Activated T-cell treated with anti-CD3 and anti-CD28 coated beads for 24 hours (primary cell): Measurements from ENCODE around the gene RHBDF1.

Experiments used
- DNase-seq: peaks from one replicate; pipeline ENCODE4 v3.0.0-alpha.2; 2020; ENCODE audit warnings: low read depth

RHBDF1 gene, protein sequence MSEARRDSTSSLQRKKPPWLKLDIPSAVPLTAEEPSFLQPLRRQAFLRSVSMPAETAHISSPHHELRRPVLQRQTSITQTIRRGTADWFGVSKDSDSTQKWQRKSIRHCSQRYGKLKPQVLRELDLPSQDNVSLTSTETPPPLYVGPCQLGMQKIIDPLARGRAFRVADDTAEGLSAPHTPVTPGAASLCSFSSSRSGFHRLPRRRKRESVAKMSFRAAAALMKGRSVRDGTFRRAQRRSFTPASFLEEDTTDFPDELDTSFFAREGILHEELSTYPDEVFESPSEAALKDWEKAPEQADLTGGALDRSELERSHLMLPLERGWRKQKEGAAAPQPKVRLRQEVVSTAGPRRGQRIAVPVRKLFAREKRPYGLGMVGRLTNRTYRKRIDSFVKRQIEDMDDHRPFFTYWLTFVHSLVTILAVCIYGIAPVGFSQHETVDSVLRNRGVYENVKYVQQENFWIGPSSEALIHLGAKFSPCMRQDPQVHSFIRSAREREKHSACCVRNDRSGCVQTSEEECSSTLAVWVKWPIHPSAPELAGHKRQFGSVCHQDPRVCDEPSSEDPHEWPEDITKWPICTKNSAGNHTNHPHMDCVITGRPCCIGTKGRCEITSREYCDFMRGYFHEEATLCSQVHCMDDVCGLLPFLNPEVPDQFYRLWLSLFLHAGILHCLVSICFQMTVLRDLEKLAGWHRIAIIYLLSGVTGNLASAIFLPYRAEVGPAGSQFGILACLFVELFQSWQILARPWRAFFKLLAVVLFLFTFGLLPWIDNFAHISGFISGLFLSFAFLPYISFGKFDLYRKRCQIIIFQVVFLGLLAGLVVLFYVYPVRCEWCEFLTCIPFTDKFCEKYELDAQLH

DNA sequence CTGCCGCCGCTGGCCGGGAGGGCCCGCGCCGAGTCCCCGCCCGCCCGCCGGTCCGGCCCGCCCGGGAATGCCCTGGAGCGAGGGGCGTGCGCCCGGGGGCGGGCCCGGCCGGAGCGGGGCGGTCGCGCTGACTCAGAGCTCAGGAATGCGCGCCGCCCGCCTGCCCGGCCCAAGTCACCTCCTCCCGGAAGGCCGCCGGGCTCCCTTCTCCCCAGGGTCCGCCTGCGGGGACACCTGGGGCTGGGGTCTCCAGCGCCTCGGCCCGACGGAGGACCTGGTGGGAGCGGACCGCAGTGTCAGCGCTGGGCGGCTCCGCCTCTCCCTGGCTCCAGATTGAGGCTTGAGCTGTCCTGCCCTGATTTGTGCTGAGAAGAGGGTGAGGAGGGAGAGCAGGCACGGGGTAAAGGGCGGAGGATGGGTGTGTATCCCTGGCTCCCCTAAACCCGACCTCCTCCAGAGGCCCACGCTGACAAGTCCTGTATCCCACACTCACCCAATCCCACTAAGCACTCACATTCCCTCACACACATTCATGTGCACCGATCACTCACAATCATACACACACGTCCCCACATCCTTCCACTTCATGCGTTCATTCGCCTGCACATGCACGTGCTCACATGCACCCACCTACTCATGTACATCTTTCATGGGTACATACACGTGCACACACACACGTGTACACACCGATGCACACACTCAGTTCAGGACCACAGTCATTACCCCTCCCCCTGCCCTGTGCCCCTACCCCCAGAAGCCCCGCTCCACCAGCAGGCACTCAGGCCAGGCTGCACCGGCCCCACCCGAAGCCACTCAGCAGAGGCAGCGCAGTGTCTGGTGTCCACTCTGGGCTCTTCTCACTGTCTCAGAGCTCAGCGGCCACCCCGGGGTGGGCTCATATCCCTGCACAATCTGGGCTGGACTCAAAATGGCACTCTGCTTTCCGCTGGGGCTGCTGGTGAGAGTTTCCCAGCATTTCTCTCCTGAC lies at the start of gene RHBDF1:
Gene RHBDF1, minus strand, starts transcription at position 71 of the 988 bp plus-strand sequence. CDS start 7,616 bp downstream, outside the sequence.
- DNase-seq = no peak

DNA sequence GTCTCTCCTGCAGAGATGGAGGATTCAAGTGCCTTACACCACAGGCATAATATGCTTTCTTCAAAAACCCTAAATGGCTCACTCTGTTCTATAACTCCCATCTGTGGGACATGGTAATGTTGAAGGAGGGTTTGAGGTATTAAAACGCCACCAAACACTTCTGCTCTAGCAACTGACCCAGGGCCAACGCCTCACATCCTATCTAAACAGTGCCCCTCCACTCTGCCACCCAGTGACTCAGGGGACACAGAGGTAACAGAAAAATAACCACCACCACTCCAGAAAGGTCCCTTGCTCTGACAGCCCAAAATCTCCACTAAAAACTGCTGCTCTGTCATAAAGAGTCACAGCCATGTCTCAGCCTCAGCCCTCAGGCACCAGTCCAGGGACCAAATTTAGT lies 48.3 kb upstream of the RHBDF1 start:
- DNase-seq = no peak

DNA sequence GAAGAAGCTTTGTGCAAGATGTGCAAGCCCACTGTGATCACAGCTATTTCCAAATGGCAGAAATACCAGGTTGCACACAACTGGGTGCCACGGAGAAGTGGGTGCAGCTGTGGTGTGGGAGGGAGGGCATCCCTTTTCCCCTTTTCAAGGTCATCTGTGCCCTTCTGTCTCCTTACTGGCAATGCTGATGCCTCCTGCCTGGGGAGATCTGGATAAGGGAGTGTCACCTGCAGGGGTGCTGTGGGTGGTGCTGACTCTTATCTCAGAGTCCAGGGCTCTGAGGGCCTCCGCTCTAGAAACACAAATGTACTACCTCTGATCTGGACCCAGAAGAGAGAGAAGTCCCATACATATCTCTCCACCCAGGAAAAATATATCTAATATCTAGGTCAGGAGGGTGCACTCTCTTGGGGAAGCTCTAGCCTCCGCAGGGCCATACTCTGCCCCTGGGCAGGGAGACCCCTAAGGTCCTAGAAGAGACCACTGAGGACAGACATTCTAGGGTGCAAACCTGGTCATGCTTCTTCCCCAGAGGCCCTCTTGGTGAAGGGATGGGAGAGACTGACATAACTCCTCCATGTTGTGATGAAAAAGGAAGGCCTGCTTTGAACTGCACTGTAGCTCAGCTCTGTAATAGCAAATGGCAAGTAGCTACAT lies 47.5 kb upstream of the RHBDF1 start:
- no peak for DNase-seq

DNA sequence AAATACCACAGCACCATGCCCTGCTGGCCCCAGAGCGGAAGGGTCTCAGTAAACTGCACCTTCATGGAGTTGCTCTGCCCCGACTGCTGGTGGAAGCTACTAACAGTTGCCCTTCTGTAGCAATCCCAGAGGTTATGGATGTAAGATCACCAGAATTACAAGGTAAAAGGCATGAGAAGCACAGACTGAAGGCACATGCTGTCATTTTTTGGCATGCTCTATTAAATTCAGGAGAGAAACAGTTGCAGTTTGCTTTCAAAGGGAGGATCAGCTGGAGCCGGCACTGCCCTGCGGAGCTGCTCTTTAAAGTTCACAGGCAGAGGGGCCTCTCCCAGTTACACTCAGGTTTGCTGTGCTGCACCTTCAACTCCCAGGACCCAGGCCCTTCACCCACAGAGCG lies 46.9 kb upstream of the RHBDF1 start:
- no peak for DNase-seq

DNA sequence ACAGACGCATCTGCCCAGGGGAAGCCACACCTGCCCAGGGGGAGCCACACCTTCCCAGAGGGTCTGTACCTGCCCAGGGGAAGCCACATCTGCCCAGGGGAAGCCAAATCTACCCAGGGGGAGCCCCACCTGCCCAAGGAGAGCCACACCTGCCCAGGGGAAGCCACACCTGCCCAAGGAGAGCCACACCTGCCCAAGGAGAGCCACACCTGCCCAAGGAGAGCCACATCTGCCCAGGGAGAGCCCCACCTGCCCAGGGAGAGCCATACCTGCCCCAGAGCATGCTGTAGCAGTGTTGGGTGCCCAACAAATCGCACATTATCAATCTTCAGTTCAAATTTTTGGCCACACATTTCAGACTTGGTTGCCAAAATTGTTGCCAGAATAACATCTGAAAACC lies 46.4 kb upstream of the RHBDF1 start:
- DNase-seq = no peak

DNA sequence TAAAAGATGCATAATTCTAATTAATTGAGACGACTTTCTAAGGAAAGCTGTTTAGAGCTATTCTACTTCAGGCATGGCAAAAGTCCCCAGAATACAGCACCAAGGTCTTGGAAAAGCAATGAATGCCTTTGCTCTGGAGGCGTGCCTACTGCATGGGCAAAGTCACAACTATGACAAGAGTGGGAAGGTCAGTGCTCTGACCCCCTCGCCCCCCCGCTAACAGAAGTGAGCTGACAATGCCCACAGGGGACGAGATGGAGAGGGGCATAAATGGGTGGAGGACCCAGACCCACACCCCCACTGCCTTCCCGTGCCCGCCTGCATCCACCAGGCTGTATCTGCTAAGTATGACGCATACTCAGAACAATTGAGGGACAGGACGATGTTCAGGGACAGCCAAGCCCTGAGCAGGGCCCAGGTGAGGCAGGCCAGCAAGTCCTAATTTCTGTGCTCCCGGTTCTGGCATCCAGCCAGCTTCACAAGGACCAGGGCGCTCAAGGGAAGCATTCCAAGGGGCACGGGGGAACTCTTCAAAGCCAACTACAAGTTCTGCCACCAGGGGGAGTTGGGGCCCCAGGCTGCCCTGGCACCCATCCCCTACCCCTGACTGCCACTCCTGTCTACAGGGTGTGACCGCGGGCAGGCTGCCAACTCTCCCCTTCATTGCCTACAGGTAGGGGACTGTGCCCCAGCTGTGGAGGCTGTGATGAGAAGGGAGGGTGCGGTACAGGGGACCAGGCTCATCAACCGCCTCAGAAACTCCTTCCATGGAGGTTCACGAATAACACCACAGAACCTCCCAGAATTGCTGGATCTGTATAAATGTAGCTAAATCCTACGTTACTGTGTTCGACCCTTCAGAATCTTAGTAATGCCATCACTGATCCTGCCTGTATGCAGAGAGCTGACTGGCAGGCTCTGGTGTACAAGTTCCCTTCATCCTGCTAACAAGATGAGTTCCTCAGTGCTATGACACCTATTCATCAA lies 45.2 kb upstream of the RHBDF1 start:
- DNase-seq = peak; percentile 49

DNA sequence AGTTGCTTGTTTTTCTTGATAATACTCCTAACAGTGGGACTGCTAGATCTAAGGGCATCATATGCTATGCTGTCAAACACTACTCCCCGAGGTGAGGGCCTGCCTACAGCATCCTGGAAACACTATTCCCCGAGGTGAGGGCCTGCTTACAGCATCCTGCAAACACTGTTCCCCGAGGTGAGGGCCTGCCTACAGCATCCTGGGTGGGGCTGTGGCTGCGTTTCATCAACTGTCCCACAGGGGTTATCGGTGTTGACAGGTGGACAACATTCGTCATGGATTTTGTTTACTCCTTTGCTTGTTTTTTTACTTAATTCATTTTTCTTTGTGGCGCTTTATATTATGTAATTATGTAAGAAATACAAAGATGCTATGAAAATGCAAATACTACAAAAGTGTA lies 43.6 kb upstream of the RHBDF1 start:
- DNase-seq = no peak

DNA sequence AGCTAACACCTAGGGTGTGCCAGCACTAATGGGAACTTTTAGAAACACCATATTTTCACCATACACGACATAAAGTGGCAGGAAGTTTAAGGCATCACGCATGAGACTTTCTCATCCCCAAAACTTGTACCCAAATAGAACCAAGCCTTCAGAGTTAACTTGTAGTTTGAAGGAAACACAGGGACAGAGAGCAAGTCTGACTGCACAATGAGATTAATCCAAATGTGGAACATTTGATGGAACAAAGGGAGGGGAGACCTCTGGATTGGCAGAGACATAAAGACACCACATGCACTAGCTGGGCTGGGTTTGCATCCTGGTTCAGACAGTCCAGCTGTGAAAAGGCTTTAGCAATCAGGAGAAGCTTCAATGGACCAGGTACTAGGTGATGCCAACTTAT lies 41.9 kb upstream of the RHBDF1 start:
- no peak for DNase-seq

DNA sequence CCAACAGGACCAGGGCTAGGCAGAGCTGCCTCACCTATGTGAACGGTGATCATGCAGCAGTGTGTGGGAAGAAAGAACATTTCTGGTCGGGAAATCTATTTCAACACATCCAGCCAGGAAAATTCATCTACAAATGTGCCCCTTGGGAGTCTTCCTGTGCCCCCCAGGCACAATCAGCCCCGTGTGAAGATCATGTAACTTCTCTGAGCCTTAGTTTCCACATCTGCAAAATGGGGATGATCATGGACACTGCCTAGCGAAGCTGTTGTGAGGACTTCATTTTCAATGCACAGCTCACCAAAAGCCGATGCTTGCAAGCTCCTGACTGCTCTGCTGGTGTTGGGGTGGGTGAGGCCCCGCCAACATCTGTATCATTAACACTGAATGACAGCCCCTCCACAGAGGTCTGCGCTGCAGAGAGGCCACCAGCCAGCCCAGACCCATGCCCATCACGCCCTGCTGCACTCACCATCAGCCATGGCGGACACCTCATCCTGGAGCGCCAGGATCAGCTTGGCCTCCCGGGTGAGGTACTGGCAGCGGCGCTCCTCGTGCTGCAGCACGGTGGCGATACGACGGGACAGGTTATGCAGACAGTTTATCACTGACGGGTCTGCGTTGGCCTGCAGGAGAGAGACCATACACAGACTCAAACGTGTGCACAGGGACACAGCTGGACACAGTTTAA lies 39.9 kb upstream of the RHBDF1 start:
- DNase-seq = no peak

DNA sequence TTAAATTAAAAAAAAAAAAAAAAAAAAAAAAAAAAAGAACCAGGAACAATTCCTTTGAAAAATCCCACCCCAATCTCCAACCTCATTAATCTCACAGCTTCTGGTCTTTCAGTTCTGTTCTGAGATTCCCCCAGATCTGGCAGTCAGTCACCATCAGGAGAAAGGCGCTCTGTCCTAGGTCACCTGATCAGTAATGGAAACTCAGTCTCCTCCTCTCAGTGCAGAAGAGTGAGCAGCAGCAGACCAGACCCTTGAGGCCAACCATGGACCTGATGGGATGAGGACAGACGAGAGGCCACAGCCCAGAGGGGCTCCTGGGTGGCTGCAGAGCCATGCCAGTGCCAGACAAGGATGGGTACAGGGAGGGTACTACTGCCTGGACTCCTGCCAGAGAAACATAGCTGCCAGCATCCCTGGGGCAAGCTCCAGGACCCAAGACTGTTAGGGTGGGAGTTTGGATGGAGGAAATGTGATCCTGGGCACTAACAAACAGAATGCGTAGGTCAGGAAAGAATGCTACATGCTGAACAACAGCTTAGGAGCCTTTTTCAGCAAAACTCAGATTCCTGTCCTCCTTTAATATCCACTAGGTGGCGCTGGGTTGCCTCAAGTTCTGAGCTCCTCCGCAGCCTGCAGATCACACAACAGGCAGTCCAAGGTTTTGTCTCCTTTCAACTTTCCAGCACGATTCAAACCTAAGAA lies 34.3 kb upstream of the RHBDF1 start:
- peak; percentile 31 for DNase-seq

DNA sequence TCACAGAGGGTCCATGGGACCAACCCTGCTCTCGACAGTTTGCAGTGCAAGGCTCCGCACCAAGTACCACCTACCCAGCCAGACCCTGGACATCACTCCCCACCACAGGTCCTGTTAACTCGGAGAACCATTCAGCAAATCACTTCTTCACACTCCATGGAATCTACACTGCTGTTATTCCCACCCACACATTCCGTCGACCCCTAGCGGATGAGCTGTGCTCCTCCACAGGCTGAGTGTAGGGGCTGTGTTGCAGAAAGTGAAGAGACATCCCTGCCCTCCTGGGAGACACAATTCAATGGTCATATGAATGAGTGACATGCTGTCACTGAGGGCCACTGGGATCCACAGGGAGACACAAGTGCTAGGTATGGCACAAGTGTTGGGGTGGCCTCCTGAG lies 33.1 kb upstream of the RHBDF1 start:
- DNase-seq = no peak

DNA sequence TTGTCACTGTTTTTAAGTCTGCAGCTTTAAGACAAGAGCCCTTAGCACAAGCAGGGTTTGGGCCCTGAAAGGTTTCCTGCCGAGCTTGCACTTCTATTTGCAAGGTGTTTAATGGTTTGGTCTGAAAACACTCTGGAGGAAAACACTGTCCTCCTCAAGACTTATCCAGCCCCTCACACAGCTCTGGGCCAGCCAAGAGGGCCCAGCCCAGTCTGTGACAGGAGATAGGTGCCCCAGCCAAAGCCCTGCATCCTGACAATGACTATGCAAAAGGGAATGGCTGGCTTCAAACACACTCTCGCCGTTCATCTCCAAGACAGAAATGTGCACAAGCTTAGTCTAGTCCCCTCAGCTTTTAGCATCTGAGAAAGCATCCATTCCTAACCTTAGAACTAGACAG lies 32.5 kb upstream of the RHBDF1 start:
- no peak for DNase-seq

DNA sequence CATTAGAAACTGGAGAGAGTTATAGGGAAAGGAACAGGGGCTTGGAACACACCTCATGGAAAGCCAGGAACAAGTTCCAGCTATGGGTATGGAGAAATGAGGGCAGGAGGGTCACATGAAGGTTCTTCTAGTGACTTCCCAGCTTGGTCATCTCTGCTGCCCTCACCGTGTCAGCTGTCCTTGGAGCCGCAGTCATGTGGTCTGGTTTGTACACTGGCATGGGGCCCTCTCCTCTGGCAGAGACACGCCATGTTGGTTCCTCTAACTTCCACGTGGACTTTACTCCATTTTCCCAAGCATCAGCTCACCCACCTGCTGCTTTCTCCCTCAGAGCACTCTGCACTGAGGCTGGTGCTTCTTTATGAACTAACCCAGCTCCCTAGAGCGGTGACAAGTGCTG lies 31.9 kb upstream of the RHBDF1 start:
- no peak for DNase-seq

DNA sequence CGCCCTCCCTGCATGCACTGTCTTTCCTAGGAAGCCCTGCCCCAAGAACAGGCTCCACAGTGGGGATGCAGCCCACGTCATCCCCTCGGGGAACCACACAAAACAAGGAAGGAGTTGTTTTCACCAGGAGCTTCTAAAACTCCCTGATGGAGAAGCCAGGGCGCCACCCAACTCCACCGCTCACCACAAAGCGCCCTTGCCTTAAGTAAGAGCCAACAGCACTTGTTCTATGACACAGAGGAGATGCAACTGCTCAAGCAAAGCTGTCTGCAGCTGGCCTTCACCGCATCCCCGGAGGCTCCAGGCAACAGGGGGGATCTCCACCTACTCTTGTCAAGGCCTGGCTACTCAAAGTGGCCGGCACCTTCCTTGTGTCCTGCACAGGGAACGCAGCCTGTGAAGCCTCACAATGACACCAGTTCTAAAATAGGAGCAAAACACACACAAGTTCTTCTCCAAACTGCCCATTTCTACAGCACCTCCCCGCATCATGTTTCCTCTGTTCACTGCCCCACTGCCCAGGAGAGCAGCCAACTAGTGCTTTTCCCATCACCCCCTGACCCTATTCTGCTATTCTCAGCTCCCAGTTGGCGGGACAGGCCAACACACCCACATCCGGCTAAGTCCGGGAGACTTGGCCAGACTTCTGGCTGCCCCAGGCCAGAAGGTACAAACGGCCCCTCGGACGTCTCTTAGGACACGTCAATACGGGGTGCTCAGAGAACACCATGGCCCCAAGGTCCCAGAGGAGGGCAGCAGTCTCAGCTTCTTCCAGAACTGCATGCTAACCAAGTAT lies 29.8 kb upstream of the RHBDF1 start:
- DNase-seq = no peak

DNA sequence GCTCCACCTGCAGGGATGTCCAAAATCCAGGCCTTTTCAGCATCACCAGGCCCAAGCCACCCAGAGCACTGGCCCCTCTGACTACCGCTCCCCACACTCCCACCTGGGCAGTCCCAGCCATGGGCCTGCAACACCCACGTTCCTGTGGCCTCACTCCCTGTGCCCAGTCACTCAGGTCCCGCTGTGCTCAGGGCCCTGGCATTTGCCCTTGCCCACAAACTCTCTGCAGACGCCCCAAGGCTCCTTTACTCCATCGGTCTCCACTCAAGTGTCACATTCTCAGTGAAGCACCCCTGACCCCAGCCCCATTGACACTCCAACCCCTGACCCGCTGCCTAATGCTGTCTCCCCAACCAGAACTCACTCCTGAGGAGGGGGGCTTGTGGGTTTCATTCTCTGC lies 29.2 kb upstream of the RHBDF1 start:
- no peak for DNase-seq

DNA sequence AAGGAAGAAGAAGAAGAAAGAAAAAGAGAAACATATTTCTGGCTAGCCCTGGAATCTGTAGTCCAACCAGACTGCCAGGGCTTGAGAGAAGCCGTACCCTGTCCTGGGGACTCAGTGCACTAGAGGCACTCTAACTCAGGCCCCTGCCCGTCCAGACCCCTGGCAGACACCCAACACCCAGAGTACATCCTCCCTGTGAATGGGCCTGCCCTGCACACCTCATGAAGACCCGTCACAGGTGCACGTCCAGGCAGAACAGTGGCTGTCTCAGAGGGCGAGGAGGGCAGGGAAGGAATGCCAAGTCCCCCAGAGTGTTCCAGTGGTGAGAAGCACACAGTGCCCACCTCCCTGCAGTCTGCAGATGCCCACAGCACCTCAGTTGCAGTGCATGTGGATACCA lies 28.6 kb upstream of the RHBDF1 start:
- no peak for DNase-seq

DNA sequence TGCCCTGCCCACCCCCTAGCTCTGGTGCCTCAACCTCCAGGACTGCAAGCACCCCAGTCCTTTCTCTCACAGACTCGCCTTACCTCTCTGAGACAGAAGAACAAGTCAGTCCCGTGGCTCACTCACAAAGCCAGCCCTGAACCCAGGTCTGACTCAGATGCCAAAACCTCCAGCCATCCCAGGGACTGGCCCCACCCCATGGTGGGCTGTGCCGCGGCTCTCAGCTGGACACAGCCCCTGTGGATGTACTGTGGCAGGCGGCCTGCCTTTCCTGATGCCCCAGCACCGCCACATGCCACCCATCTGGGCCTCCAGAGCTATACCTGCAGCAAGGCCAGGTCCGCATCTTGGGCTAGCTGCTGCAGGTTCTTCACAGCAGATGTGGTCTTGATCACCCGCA lies 25.4 kb upstream of the RHBDF1 start:
- DNase-seq = no peak

DNA sequence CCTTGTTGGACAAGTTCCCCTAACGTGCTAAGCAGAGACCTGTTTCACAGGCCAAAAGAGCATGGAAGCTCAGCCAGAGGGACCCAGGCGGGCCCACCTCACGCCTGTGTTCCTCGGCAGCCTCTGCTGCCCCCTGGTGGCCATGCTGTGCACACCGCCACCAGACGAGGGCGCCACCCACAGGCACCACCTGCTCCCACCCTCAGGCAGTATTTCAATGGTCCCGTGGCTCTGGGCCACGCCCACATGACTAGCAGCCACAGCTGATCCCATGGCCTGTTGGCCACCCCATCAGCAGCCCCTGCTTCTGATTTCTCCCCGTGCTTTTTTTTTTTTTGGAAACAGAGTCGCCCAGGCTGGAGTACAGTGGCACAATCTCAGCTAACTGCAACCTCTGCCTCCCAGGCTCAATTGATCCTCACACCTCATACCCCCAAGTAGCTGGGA lies 24.5 kb upstream of the RHBDF1 start:
- DNase-seq = peak; percentile 86
